AG08396 (cell line): Measurements from ENCODE around the gene SPATA13.
A peak's percentile ranks its signal among the peaks of the same experiment; 100 is the strongest.
"Not testable (repeated sequence)": the region's sequence is repeated elsewhere in the genome, so short reads cannot be mapped to it uniquely, and the experiment has no call there.

Source experiments
- DNase-seq: peaks from one replicate; pipeline ENCODE4 v3.0.0; 2012; ENCODE audit warnings: low spot score, mixed read lengths

SPATA13 gene

DNA sequence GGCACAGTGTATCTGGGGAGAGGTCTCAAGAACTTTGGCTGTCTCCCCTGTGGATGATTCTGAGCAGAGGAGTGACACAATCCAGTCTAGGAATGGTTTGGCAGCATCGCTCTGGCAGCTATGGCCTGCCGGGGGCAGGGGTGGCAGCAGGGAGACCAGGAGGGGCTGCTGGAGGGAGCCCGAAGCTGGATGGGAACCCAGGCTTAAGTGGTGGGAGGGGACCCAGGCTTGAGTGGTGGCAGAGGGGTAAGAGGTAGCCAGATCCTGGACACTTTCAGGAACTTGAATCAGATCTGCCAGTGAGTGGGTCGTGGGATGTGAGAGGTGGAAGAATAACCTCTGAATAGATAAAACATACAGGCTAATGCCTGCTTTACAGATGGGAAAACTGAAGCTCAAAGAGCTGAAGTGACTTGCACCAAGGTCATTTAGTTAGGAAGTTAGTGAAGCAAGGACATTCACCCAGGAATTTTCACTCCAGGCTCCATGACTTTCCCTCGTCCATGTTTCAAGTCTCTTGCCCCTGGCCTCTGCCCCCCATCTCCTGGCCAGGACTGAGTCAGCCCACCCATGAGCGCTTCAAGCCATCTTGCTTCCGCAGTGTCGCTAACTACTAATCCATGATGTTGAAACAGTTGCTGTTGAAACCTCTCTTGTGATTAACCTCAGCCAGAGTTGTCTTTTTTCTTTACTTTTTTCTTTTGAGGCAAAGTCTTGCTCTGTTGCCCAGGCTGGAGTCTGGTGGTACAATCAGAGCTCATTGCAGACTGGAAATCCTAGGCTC, 119.0 kb downstream of the SPATA13 start:
- DNase-seq: no peak

GRCh38 chr13:24280720-24281119, 120.2 kb downstream of the SPATA13 start:
- DNase-seq: no peak

- DNase-seq: no peak
Observed at GRCh38 chr13:24281188-24282008, 120.9 kb downstream of the SPATA13 start.

DNA sequence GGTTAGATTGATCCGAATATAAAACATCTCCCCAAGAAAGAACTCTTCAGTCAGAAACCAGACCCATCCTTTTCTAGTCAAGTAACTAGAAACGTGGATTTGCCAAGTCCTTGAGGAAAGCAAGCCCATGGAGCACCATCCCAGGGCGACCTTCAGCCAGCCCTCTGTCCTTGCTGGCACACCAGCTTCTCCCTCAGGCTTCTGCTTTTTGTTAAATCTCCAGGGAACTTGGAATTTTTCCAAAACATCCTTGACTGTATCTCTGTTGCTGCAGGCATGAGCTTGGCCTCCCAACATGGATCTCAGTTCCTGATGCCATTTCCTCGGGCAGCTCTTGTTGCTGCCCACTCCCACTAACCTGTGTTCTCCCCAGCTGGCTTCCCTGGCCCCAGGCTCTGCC, 121.7 kb downstream of the SPATA13 start:
- no peak for DNase-seq

- no peak for DNase-seq
Observed at GRCh38 chr13:24284889-24285565, 124.5 kb downstream of the SPATA13 start.

DNA sequence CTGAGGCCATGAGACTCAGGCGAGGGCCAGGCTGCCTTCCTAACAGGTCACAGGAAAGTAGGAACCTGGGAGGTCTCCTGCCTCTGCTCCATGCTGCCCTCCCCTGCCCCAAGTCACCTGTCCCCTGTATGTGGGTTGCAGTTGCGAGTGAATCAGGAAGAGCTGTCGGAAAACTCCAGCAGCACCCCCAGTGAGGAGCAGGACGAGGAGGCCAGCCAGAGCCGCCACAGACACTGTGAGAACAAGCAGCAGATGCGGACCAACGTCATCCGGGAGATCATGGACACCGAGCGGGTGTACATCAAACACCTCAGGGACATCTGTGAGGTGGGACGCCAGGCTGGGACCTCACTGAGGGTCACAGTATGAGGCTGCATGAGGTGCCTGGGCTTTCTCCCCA, 126.1 kb downstream of the SPATA13 start:
- DNase-seq: no peak

GRCh38 chr13:24287748-24288287, 127.3 kb downstream of the SPATA13 start:
- no peak for DNase-seq

GRCh38 chr13:24288870-24289269, 128.3 kb downstream of the SPATA13 start:
- DNase-seq: no peak

- DNase-seq: no peak
Observed at GRCh38 chr13:24290280-24290932, 129.9 kb downstream of the SPATA13 start.

DNA sequence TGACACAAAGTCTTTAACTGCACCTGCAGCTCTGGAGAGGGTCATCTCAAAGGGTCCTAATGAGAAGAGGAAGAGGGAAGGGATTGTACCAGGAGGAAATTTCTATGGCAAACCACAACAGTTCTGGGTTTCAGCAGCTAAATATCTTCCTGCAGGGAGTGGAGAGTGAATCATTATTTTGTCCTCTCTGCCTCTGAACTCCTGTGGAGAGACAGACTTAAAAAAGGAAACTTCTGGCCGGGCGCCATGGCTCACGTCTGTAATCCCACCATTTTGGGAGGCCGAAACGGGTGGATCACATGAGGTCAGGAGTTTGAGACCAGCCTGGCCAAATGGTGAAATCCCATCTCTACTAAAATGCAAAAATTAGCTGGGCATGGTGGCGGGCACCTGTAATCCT, 132.0 kb downstream of the SPATA13 start:
- DNase-seq: no peak

GRCh38 chr13:24293746-24294145, 133.2 kb downstream of the SPATA13 start:
- no peak for DNase-seq

DNA sequence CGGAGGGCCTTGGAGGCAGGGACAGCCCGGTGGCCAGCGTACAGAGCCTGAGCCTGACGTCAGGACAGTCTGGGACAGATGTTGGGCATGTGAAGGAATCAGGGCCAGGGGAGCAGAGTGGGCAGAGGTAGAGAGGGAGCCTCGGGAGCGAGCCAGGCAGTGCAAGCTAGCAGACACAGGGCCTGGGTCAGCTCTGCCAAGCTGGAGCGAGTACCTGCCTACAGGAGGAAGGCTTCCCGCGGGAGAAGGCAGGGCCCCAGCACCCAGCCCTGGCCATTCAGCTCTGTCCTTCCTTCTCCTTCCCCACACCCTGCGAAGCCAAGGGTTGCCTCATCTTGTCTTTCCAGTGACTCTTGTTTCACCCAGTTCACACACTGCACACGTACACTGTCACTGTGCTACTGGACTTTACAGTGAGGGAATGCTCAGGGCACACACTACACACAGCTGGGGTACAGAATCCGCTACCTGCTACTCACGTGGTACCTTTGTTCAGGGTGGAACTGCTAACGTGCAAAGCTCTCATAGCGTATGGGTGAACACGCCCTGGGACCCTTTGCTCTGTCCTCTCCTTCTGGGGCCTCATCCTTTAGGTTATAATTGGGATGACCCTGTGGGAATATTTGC, 139.1 kb downstream of the SPATA13 start:
- no peak for DNase-seq

- DNase-seq: no peak
Observed at GRCh38 chr13:24301434-24301833, 140.9 kb downstream of the SPATA13 start.

DNA sequence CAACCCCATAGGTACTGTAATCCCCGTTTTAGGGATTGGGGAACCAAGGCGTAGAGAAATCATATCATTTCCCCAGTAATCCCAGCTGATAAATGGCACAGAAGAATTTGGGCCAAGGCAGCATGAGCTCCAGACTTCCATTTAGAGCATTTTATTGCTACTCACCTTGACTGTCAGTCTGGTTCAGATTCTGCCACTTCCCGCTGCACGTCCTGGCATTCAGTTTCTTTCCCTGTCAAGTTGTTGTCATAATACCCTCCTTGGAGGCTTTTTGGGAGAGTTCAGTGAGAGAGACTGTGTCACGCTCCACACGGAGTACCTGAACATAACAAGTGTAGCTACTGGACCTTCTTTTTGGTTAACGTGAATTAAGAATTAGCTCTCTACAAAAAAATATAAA, 141.4 kb downstream of the SPATA13 start:
- DNase-seq: no peak

GRCh38 chr13:24304620-24305019, 144.1 kb downstream of the SPATA13 start:
- DNase-seq: no peak

- DNase-seq: peak; percentile 87
Observed at GRCh38 chr13:24306632-24307031, 146.1 kb downstream of the SPATA13 start.

- DNase-seq: no peak
Observed at GRCh38 chr13:24307211-24308067, 146.9 kb downstream of the SPATA13 start.

GRCh38 chr13:24308068-24308445, 147.5 kb downstream of the SPATA13 start:
- DNase-seq: no peak

DNA sequence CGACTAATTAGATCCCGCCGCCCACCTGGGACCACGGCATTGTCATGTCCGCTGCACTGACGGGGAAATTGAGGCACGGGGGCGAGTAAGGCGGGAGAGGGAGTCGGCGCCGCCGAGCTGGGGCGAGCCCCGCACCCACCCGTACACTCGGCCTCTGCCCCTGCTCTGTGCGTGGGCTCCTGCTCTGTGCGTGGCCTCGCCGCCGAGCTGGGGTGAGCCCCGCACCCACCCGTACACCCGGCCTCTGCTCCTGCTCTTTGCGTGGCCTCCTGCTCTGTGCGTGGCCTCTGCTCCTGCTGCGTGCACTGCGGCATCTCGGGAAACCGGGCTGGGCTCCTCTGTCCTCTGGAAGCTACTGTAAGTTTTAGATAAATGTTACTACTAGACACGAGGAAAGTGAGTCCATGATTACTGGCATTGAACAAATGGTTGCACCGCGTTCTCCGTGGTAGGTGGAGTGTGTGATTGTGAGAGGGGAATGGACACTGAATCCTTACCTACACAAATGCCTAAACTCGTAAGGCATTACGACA, 148.0 kb downstream of the SPATA13 start:
- DNase-seq: no peak

DNA sequence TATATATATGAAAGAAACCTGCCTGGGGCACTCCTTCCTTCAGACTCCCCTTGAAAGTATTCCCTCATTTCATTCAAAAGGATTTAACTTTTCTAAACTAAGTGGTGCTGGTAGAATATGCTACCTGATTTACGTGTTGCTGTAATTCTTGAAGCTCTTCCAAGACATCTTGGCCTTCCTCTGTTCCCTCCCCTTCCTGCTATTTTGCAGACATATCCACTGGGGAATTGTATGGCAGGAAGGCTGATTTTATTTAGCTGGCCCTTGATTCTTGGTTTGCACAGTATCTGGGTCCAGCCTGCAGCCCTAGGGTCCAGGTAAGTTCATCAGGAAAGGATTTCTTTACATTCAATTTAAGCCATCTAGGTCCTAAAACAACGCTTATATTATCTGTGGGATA, 148.8 kb downstream of the SPATA13 start, which contains the start of gene C1QTNF9:
TSS of gene C1QTNF9 (plus strand) at position 281 of the 400 bp plus-strand sequence. CDS start 6,424 bp downstream, outside the sequence.
- not testable (repeated sequence) for DNase-seq
